OCI-LY3 (cell line): ENCODE measurements around the gene ATP2C2.
"Not testable (repeated sequence)": the region's sequence is repeated elsewhere in the genome, so short reads cannot be mapped to it uniquely, and the experiment has no call there.

ENCODE experiments used
- EZH2phosphoT487 ChIP-seq: fragments of 200-600 bp; shearing (Covaris generic); IDR thresholded peaks from 2 replicates; pipeline ENCODE4 v1.6.1; 2018; ENCODE audit warnings: antibody characterized with exemption, mixed run types, low read depth
- TF ChIP-seq, protein P1 (sequence below): fragments of 200-600, 300-600 bp; sonication (generic); IDR thresholded peaks from 2 replicates; pipeline ENCODE4 v1.5.1; 2014; ENCODE audit warnings: antibody characterized with exemption, low read length, low read depth

DNA sequence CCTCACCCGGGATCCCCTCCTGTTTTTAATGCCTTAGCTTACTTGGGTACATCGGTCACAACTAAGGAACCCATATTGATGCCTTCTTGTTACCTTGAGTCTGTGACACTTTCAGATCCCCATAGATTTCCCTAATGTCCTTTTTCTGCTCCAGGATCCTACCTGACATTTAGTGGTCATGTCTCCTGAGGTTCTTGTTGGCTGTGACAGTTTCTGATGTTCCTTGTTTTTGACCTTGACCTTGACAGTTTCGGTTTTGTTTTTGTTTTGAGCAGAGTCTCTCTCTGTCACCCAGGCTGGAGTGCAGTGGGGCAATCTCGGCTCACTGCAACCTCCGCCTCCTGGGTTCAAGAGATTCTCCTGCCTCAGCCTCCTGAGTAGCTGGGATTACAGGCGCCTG is 52.2 kb downstream of the ATP2C2 start:
- TF ChIP-seq, protein P1, sequence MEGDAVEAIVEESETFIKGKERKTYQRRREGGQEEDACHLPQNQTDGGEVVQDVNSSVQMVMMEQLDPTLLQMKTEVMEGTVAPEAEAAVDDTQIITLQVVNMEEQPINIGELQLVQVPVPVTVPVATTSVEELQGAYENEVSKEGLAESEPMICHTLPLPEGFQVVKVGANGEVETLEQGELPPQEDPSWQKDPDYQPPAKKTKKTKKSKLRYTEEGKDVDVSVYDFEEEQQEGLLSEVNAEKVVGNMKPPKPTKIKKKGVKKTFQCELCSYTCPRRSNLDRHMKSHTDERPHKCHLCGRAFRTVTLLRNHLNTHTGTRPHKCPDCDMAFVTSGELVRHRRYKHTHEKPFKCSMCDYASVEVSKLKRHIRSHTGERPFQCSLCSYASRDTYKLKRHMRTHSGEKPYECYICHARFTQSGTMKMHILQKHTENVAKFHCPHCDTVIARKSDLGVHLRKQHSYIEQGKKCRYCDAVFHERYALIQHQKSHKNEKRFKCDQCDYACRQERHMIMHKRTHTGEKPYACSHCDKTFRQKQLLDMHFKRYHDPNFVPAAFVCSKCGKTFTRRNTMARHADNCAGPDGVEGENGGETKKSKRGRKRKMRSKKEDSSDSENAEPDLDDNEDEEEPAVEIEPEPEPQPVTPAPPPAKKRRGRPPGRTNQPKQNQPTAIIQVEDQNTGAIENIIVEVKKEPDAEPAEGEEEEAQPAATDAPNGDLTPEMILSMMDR = not testable (repeated sequence)
- not testable (repeated sequence) for TF ChIP-seq EZH2phosphoT487
